AG20443 (cell line): Measurements from ENCODE around the gene PARL.
"Not testable (repeated sequence)": the region's sequence is repeated elsewhere in the genome, so short reads cannot be mapped to it uniquely, and the experiment has no call there.

Source experiments
- DNase-seq: peaks from one replicate; pipeline ENCODE4 v3.0.0; 2012; ENCODE audit warnings: low spot score, mixed read lengths

The PARL gene

DNA sequence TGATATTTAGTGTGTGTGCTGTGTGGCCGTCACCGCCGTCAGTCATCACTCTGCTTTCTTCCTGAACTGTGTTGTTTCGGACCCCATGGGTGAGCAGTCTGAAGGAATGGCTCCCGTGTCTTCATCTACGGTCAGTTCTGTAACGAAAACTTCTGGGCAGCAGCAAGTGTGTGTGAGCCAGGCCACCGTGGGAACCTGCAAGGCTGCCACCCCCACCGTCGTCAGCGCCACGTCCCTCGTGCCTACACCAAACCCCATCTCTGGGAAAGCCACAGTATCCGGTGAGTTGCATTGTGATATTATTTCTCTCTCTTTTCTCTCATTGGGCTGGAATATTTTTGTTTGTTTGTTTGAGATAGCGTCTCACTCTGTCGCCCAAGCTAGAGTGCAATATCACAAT is 94.0 kb downstream of the PARL start:
- no peak for DNase-seq

GRCh38 chr3:183789826-183790225 is 94.9 kb downstream of the PARL start:
- no peak for DNase-seq

GRCh38 chr3:183784503-183784902 is 100.2 kb downstream of the PARL start:
- DNase-seq: not testable (repeated sequence)

- DNase-seq: no peak
Observed at GRCh38 chr3:183782576-183783276, 102.0 kb downstream of the PARL start.

DNA sequence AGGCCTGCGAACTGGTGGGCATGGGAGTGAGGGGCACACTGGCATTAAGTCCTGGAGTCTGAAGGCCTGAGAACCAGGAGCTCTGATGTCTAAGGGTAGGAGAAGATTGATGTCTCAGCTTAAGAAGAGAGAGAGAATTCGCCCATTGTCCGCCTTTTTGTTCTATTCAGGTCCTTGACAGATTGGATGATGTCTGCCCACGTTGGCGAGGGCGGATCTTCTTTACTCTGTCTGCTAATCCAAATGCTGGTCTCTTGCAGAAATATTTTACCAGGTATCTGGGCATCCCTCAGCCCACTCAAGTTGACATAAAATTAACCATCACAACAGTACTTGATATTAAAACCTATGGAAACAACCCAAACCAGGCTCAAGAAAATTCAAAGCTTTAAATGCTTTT is 103.4 kb downstream of the PARL start:
- DNase-seq: no peak

DNA sequence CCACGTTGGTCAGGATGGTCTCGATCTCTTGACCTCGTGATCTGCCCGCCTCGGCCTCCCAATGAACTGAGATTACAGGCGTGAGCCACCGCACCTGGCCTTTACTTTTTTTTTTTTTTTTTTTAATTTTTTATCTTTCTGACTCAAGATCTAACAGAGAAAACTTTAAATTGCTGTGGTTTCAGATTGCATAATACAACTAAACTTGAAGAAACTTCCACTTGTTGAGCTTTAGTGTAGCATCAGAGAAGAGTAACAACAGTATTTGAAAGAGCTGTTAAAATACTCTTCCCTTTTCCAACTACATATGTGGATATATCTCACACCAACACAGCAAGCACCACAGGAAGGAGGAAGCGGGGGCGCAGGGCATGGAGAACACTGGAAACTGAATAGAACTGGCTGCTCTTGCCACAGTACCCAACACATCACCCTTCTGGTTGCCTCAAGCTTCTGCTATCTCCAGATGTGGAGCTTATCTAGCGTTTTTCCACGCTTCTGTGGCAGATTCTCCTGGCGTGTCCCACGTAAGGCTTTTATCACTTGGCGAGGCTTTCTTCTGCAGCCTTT is 104.7 kb downstream of the PARL start:
- DNase-seq: no peak
